GM21526 (cell line): Measurements from ENCODE around the gene RAB34.
"Not testable (repeated sequence)": the region's sequence is repeated elsewhere in the genome, so short reads cannot be mapped to it uniquely, and the experiment has no call there.

Source experiments
- ATAC-seq: cut with Tn5 transposase; IDR thresholded peaks from one replicate; pipeline ENCODE4 v1.9.1; 2021; ENCODE audit warnings: moderate library complexity; ENCODE audit not compliant: unreplicated experiment, low FRiP score

Gene RAB34

GRCh38 chr17:28746611-28747050 lies 29.0 kb upstream of the RAB34 start:
- ATAC-seq: no peak

GRCh38 chr17:28745786-28746411 lies 28.2 kb upstream of the RAB34 start:
- no peak for ATAC-seq

- no peak for ATAC-seq
Measured at GRCh38 chr17:28744972-28745785, 27.5 kb upstream of the RAB34 start.

DNA sequence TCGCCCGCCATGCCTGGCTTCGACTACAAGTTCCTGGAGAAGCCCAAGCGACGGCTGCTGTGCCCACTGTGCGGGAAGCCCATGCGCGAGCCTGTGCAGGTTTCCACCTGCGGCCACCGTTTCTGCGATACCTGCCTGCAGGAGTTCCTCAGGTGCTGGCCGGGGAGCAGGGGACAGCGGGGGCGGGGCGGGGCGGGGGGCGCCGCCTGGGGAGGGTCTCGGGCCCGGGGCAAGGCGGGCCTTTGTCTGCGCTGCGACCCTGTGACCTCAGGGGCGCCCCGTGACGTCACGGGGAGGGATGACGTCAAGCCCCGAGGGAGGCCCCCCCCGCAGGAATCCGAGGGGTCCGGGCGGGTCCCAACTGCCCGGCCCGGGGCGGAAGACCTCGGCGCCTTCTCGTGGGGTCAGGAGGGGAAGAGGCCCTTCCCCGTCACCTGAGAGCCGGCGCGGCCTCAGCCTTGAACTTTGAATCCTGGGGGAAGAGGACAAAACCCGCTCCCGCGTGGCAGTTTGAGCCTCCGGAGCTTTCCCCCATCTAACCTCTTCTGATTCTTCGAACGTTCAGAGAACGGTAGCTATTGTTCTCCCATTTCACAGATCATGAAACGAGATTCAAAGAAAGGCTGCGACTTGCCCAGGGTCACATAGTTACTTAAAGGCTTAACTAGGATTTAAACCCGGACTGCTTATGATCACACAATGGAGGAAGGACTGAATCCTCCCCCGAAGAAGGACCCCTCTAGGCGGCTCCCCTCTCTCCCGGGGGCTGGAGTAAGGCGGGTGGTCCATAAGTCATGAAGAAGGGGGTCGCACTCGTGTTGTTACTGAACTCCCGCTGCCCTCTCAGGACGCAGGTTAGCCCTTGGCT lies 26.7 kb upstream of the RAB34 start:
- ATAC-seq: peak; percentile 14

- peak; percentile 42 for ATAC-seq
Measured at GRCh38 chr17:28743243-28744103, 25.8 kb upstream of the RAB34 start, which contains the start of gene TRAF4. Gene TRAF4 (plus strand): TSS chr17:28744011. CDS start chr17:28744113, 102 bp downstream.

DNA sequence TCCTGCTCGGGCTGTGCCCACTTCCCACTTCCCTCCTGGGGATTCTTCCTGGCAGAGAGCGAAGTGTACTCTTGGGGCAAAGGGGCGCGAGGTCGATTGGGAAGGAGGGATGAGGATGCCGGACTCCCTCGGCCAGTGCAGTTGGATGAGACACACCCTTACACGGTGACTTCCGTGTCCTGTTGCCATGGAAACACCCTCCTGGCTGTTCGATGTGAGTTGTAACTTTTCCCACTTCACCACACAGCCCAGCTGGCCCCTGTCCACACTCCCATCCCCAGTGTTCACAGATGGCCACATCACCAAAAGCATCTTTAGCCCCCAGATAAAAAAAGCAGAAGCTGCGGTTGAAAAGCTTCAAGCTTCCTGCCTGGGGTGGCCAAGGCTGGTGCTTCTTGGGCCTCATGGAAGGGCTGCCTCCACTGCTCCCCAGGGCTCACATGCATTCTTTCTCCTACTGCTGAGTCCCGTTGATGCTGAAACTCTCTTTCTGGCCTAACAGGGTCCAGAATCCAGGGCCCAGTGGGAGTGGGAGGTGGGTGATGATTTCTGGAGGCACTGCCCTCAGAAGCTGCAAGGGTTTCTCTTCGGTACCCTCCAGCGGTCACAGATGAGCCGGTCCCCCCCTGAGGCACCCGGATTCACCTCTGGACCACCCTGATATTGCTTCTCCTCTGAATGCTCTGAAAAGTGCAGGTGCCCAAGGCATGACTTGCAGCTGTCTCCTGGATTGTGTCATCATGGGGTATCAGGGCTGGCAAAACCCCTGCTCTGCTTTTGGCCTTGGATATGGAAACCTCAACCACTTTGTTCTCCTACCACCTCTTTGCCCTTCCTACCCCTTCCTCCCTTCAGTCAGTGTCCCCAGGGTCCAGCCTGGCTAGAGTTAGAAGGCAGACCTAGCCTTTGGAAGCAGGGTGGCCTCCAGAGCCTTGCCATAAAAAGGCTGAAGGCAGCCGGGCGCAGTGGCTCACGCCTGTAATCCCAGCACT lies 24.0 kb upstream of the RAB34 start:
- no peak for ATAC-seq

- ATAC-seq: no peak
Measured at GRCh38 chr17:28740406-28741357, 23.0 kb upstream of the RAB34 start.

DNA sequence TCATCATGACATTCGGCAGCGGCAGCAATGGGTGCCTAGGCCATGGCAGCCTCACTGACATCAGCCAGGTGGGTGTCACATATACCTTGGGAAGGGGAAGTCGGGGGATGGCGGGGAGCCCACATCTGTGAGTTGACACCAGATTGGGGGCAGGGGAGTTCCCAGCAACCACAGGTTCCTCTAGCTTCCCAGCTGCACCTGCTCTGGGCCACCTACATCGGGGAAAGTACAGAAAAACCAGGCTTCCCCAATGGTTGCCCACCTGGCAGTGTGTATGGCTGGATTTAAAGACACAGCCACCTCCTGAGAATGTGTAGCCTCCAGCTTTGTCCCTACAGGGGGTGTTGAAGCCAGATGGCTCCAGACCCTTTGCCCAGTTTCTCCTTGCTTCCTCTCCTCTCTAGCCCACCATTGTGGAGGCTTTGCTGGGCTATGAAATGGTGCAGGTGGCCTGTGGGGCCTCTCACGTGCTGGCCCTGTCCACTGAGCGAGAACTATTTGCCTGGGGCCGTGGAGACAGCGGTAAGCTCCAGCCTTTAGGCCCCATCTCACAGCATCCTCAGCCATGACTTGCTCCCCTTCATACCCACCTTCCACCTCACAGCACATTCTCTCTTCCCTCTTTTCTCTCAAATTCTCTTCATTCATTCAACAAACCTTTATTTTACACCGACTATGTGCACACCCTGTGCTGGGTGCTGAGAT lies 21.2 kb upstream of the RAB34 start:
- ATAC-seq: no peak

DNA sequence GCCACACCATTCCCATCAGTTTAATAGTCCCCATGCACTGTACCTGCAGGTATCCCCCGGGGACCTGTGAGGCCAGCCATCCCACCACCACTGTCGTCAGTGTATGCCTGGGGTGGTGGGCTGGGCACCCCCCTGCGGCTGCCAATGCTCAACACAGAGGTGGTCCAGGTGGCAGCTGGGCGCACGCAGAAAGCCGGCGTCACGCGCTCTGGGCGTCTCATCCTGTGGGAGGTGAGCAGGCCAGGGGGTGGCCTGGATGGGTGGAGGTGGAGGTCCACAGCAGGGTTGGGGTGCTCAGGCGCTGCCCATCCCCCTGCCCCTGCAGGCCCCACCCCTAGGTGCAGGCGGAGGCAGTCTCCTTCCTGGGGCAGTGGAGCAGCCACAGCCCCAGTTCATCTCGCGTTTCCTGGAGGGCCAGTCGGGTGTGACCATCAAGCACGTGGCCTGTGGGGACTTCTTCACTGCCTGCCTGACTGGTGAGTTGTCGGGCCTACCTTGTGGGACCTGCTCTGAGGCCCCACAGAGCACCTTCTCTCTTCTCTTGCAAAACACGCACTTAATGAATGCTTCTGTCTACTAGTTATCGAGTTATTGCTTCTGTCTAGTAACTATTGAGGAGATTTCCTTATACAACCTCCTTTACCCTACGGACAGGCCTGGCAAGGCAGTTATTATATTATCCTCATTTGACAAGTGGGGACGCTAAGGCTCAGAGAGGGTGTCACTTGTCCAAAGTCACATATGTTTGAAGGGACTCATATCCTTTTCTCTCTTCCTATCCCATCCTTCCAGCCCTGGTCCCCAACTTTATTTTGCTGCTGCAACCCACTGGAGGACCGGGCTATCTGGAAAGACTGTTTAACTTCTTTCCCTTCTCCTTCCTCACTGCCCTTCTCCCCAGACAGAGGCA lies 20.4 kb upstream of the RAB34 start:
- peak; percentile 39 for ATAC-seq

DNA sequence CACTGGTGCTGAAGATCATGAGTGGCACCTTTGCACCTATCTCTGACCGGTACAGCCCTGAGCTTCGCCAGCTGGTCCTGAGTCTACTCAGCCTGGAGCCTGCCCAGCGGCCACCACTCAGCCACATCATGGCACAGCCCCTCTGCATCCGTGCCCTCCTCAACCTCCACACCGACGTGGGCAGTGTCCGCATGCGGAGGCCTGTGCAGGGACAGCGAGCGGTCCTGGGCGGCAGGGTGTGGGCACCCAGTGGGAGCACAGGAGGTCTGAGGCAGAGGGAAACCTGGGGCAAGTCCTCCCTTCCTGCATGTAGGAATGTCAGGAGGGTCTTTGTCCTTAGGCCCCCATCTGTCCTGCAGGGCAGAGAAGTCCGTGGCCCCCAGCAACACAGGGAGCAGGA lies 19.6 kb upstream of the RAB34 start:
- no peak for ATAC-seq

DNA sequence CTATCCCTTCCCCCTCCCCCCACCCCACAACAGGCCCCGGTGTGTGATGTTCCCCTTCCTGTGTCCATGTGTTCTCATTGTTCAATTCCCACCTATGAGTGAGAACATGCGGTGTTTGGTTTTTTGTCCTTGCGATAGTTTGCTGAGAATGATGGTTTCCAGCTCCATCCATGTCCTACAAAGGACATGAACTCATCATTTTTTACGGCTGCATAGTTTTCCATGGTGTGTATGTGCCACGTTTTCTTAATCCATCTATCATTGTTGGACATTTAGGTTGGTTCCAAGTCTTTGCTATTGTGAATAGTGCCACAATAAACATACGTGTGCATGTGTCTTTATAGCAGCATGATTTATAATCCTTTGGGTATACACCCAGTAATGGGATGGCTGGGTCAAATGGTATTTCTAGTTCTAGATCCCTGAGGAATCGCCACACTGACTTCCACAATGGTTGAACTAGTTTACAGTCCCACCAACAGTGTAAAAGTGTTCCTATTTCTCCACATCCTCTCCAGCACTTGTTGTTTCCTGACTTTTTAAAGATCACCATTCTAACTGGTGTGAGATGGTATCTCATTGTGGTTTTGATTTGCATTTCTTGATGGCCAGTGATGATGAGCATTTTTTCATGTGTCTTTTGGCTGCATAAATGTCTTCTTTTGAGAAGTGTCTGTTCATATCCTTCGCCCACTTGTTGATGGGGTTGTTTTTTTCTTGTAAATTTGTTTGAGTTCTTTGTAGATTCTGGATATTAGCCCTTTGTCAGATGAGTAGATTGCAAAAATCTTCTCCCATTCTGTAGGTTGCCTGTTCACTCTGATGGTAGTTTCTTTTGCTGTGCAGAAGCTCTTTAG lies 18.5 kb upstream of the RAB34 start:
- not testable (repeated sequence) for ATAC-seq

DNA sequence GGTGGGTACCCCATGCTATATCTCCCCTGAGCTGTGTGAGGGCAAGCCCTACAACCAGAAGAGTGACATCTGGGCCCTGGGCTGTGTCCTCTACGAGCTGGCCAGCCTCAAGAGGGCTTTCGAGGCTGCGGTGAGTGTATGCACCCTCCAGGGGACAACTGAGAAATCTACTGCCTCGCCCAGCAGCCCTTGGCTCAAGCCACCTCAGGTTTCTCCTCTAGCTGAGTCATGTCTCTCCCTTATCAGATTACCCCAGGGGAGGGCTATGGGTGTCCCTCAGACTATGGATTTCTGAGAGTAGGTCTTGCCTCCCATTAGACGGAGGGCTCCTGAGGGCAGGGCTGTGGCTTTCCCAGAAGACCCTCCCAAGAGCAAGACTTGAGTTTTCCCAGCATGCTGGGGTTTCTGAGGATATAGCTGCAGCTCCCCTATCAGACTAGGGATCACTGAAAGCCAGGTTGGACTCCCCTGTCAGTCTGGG lies 17.6 kb upstream of the RAB34 start:
- no peak for ATAC-seq

DNA sequence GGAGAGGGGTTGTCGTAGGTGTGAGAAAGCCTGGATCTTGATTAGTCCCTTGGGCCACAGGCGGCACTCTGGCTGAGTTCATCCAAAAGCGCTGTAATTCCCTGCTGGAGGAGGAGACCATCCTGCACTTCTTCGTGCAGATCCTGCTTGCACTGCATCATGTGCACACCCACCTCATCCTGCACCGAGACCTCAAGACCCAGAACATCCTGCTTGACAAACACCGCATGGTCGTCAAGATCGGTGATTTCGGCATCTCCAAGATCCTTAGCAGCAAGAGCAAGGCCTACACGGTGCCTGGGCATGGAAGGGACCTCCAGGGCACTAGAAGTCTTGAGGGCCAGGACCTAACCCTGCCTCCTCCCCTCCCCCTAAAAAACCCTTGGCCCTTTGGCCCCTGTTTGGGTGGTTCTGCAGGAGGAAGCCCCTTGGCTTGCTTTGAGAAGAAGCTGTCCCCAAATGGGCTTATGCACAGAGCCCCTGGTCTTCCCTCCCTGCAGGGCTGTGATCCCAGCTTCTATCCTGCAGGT lies 17.1 kb upstream of the RAB34 start:
- ATAC-seq: no peak

- no peak for ATAC-seq
Measured at GRCh38 chr17:28733346-28733745, 15.7 kb upstream of the RAB34 start.

GRCh38 chr17:28729950-28730330 lies 12.3 kb upstream of the RAB34 start:
- ATAC-seq: no peak
